CD4-positive, alpha-beta T cell treated with Interferon alpha-2 for 1 hour (primary cell): ENCODE data around the gene CDCA3.

Experiments
- DNase-seq, 2 donors: peaks; one replicate each; pipeline ENCODE4 v3.0.0-alpha.2; 2020 to 2022

CDCA3 gene

GRCh38 chr12:6819106-6820030 lies 31.7 kb downstream of the CDCA3 start:
- DNase-seq: no peak

- DNase-seq: no peak
These were observed 32.4 kb downstream of the CDCA3 start for GRCh38 chr12:6818645-6819044.

GRCh38 chr12:6818222-6818621 lies 32.9 kb downstream of the CDCA3 start:
- DNase-seq: no peak

GRCh38 chr12:6817662-6818157 lies 33.4 kb downstream of the CDCA3 start:
- no peak for DNase-seq

- DNase-seq: no peak
These were observed 34.0 kb downstream of the CDCA3 start for GRCh38 chr12:6817098-6817497.

- no peak for DNase-seq
These were observed 34.5 kb downstream of the CDCA3 start for GRCh38 chr12:6816598-6816997.

GRCh38 chr12:6813363-6813762 lies 37.7 kb downstream of the CDCA3 start:
- DNase-seq: no peak

- no peak for DNase-seq
These were observed 40.3 kb downstream of the CDCA3 start for GRCh38 chr12:6810758-6811157.

- no peak for DNase-seq
These were observed 42.0 kb downstream of the CDCA3 start for GRCh38 chr12:6809056-6809455.

GRCh38 chr12:6807170-6807569 lies 43.9 kb downstream of the CDCA3 start:
- DNase-seq: no peak

- no peak for DNase-seq
These were observed 51.9 kb downstream of the CDCA3 start for GRCh38 chr12:6799147-6799546.
